ENCODE data around the gene HIBADH. TPM values are rescaled to one million over a fixed set of nuclear protein-coding genes. Genes with fewer than 3 reads are reported as not detected.

HIBADH gene
- total and polyA plus RNA-seq, 2 of the 4 experiments (the other 2 are of a cell fraction) = 36.6 to 52.5 TPM

DNA sequence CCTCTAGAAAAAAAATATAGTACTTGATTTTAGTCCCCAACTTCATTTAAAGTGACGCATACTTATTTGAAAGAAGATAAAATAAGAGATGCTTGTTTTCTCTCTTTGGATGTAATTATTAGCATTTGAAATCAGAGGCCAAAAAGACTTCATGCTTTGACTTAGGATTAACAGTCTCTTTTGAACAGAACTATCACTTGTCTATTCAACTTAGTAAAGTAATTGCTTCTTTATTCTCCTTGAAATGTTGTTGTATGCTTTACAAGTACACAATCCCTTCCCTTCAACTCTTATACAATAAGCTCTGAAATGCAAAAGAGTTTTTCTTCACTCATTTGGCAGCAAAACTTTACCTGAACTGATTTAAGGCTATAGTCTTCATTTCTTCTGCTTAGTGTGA, 80.8 kb downstream of the HIBADH start:
- Histone ChIP-seq H3K27ac (ENCODE audit: insufficient read depth, low read length) (no peak overlapping the region), H2AFZ (replicated peaks; ENCODE audit: low read length, poor library complexity) (no peak overlapping the region), H4K8ac (ENCODE audit: low read depth in 2 of 2, low read length in 2 of 2) (no peak overlapping the region), H3K9ac (ENCODE audit: low read depth, low read length) (no peak overlapping the region), H3K23ac (ENCODE audit: low read depth, low read length) (no peak overlapping the region), H3K4ac (ENCODE audit: low read depth, low read length) (no peak overlapping the region), H3K27me3 (ENCODE audit: control insufficient read depth, insufficient read depth, low read length) (no peaks in the 10 kb centered on the region), H4K20me1 (ENCODE audit: insufficient read depth, low read length) (no peaks in the 10 kb centered on the region), H4K5ac (ENCODE audit: low read depth, low read length) (no peak overlapping the region), H2BK120ac (ENCODE audit: low read depth, low read length) (no peak overlapping the region), H3K14ac (replicated peaks; ENCODE audit: low read depth, low read length) (no peak overlapping the region), H4K91ac (ENCODE audit: insufficient read depth, low read depth, low read length) (no peak overlapping the region), H3K18ac (ENCODE audit: low read depth, low read length) (no peak overlapping the region), H3K4me2 (ENCODE audit: low read depth, low read length) (no peak overlapping the region), H3K56ac (ENCODE audit: extremely low read depth, insufficient read depth, low read length) (no peak overlapping the region), H2BK20ac (ENCODE audit: low read depth, low read length) (no peak overlapping the region), H3K4me1 (ENCODE audit: control insufficient read depth, insufficient read depth, low read length) (peaks cover 2% of the 10 kb centered on the region; the same call in 1 of the 2 replicates), H3K79me1 (ENCODE audit: low read depth in 1 of 2, low read length in 2 of 2) (0 out of 4 replicates have a peak, but pooled peaks cover 0 to 3% of the 10 kb centered on the region in 2 experiments), H2BK5ac (ENCODE audit: low read depth, low read length, poor library complexity, severe bottlenecking) (no peak overlapping the region), H2AK9ac (replicated peaks; ENCODE audit: low read depth, low read length, poor library complexity) (no peak overlapping the region), H3K36me3 (ENCODE audit: control insufficient read depth, insufficient read depth, low read length) (no peaks in the 10 kb centered on the region), H3K9me1 (ENCODE audit: insufficient read depth, low read length) (no peaks in the 10 kb centered on the region), H3K4me3 (ENCODE audit: insufficient read depth, low read depth, low read length) (no peak overlapping the region), H2BK15ac (ENCODE audit: low read depth, low read length) (no peak overlapping the region), H3K9me3 (ENCODE audit: control insufficient read depth, insufficient read depth, low read length) (no peaks in the 10 kb centered on the region), H2AK5ac (ENCODE audit: low read depth, low read length) (no peak overlapping the region)
- no peak for ATAC-seq (ENCODE audit: low read depth)
- no CpG with 5 or more reads among the region's 1 CpG for WGBS, 2 experiments (ENCODE audit: extremely low coverage in 2 of 2, insufficient read length in 1 of 2)
- intact Hi-C loops (cut with micrococcal nuclease) (no loop called here), in situ Hi-C loops (cut with MboI; ENCODE audit: low sequenced_read_pairs) (loop anchor here (5.0 kb wide), 1 partner anchor 380 kb away; the partner anchor contains the start of gene HOXA13), dilution Hi-C loops (cut with HindIII; ENCODE audit: low sequenced_read_pairs, unreplicated experiment) (no loop called here)
- no peak for TF ChIP-seq RCOR1 (IDR thresholded peaks at IDR 0.05; ENCODE audit: insufficient replicate concordance, low read length)
- TF ChIP-seq, protein P1, sequence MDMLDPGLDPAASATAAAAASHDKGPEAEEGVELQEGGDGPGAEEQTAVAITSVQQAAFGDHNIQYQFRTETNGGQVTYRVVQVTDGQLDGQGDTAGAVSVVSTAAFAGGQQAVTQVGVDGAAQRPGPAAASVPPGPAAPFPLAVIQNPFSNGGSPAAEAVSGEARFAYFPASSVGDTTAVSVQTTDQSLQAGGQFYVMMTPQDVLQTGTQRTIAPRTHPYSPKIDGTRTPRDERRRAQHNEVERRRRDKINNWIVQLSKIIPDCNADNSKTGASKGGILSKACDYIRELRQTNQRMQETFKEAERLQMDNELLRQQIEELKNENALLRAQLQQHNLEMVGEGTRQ (IDR thresholded peaks at IDR 0.05; ENCODE audit: low read depth, low read length) = no peak
- TF ChIP-seq RFX5 (IDR thresholded peaks at IDR 0.05; ENCODE audit: low read depth, low read length) = no peak
- TF ChIP-seq, protein P2, sequence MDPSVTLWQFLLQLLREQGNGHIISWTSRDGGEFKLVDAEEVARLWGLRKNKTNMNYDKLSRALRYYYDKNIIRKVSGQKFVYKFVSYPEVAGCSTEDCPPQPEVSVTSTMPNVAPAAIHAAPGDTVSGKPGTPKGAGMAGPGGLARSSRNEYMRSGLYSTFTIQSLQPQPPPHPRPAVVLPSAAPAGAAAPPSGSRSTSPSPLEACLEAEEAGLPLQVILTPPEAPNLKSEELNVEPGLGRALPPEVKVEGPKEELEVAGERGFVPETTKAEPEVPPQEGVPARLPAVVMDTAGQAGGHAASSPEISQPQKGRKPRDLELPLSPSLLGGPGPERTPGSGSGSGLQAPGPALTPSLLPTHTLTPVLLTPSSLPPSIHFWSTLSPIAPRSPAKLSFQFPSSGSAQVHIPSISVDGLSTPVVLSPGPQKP (IDR thresholded peaks at IDR 0.05; ENCODE audit: borderline replicate concordance, low read depth, low read length) = no peak
- no peak for TF ChIP-seq MAZ (IDR thresholded peaks at IDR 0.05; ENCODE audit: borderline replicate concordance, low read depth, low read length)
- TF ChIP-seq POLR2A (IDR thresholded peaks at IDR 0.05; ENCODE audit: low read depth, low read length) = no peak
- TF ChIP-seq SMC3 (IDR thresholded peaks at IDR 0.05; ENCODE audit: low read depth, low read length) = no peak
- no peak for TF ChIP-seq RAD21 (IDR thresholded peaks at IDR 0.05; ENCODE audit: low read length)
- no peak for TF ChIP-seq MAFK (IDR thresholded peaks at IDR 0.05; ENCODE audit: low read depth, low read length)
- TF ChIP-seq CHD1 (IDR thresholded peaks at IDR 0.05; ENCODE audit: low read depth, low read length) = no peak
- TF ChIP-seq MXI1 (IDR thresholded peaks at IDR 0.05; ENCODE audit: borderline replicate concordance, low read depth, low read length) = no peak
- TF ChIP-seq, protein P3, sequence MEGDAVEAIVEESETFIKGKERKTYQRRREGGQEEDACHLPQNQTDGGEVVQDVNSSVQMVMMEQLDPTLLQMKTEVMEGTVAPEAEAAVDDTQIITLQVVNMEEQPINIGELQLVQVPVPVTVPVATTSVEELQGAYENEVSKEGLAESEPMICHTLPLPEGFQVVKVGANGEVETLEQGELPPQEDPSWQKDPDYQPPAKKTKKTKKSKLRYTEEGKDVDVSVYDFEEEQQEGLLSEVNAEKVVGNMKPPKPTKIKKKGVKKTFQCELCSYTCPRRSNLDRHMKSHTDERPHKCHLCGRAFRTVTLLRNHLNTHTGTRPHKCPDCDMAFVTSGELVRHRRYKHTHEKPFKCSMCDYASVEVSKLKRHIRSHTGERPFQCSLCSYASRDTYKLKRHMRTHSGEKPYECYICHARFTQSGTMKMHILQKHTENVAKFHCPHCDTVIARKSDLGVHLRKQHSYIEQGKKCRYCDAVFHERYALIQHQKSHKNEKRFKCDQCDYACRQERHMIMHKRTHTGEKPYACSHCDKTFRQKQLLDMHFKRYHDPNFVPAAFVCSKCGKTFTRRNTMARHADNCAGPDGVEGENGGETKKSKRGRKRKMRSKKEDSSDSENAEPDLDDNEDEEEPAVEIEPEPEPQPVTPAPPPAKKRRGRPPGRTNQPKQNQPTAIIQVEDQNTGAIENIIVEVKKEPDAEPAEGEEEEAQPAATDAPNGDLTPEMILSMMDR (conservative IDR thresholded peaks at IDR 0.05; ENCODE audit: low read depth, low read length) = no peak
- TF ChIP-seq NFE2L2 (IDR thresholded peaks at IDR 0.05; ENCODE audit: low read depth, low read length) = no peak
- TF ChIP-seq FOS (IDR thresholded peaks at IDR 0.05; ENCODE audit: low read depth, low read length) = no peak
- ChIA-PET POLR2A (ENCODE audit: unreplicated experiment) (interaction anchor here (0.7 kb wide), 1 partner anchor 304 kb away, joined by 3 read pairs; no protein-coding TSS in a partner anchor), CTCF (interaction anchor here (0.6 kb wide), 1 partner anchor 299 kb away, joined by 3 read pairs; no protein-coding TSS in a partner anchor)
- no TSS peak for BruUV-seq (replicated peaks)
- no peak for DNase-seq

All from IMR-90 (cell line).